Cardiac muscle cell (in vitro differentiated cells and primary cell): ENCODE measurements around the gene HINT3. TPM values are rescaled to one million over a fixed set of nuclear protein-coding genes. Genes with fewer than 3 reads are reported as not detected.
A peak's percentile ranks its signal among the peaks of the same experiment; 100 is the strongest.
"Not testable (repeated sequence)": the region's sequence is repeated elsewhere in the genome, so short reads cannot be mapped to it uniquely, and the experiment has no call there.

Experiments
- DNase-seq, 2 donors: peaks; one replicate each; pipeline versions ENCODE4 v3.0.0 to v3.0.0-alpha.2; 2010 to 2017; ENCODE audit warnings: low read depth in 1 of 2, low spot score in 1 of 2
- H3K27ac ChIP-seq: fragments of 200-600 bp; sonication (generic); 2 replicates; pipeline ENCODE4 v1.5.1; 2016
- H3K27me3 ChIP-seq: fragments of 200-600 bp; sonication (generic); 2 replicates; pipeline ENCODE4 v1.6.0; 2016; ENCODE audit warnings: control low read depth
- H3K36me3 ChIP-seq: fragments of 200-600 bp; sonication (generic); 2 replicates; pipeline ENCODE4 v1.5.1; 2016; ENCODE audit warnings: control low read depth
- H3K4me1 ChIP-seq: fragments of 200-600 bp; sonication (generic); 2 replicates; pipeline ENCODE4 v1.8.1; 2017; ENCODE audit warnings: low read depth, mild to moderate bottlenecking, mixed run types
- H3K4me3 ChIP-seq: fragments of 200-600 bp; sonication (generic); 2 replicates; pipeline ENCODE4 v1.5.1; 2016; ENCODE audit warnings: mild to moderate bottlenecking
- H3K9me3 ChIP-seq: fragments of 200-600 bp; sonication (generic); 2 replicates; pipeline ENCODE4 v1.5.1; 2017; ENCODE audit warnings: low read depth, mild to moderate bottlenecking, control low read depth
- CTCF ChIP-seq: IDR thresholded peaks from 2 replicates; pipeline ENCODE4 v1.5.1; 2012; ENCODE audit warnings: low read depth, mild to moderate bottlenecking, low read length
- polyA plus RNA-seq: library from polyadenylated mRNA; unstranded; fragments of >200 nt; fragmentation: Nextera tagmentation; extraction: Ambion mirVana; gene quantifications from 2 replicates; pipeline ENCODE4 v1.2.1, GENCODE V29; 2016
- total RNA-seq: library from RNA; depleted of rRNA; stranded (reverse); fragments of >200 nt; gene quantifications from 2 replicates; pipeline ENCODE4 v1.2.3, GENCODE V29; 2016

HINT3 gene
- 34.5 and 43.3 TPM in 2 replicates for total RNA-seq
- polyA plus RNA-seq: 30.8 and 35.2 TPM in 2 replicates

- no peaks in the 10 kb centered on the region for H3K36me3 ChIP-seq
- peak; percentile 98 to 99 for DNase-seq
- no peaks in the 10 kb centered on the region for H3K27me3 ChIP-seq
- peak; percentile 95 for TF ChIP-seq CTCF
- peak within 1 kb of the TSS; percentile 66 for H3K4me3 ChIP-seq
- no peaks in the 10 kb centered on the region for H3K9me3 ChIP-seq
- peaks cover 8% of the 10 kb centered on the region for H3K4me1 ChIP-seq
- peak within 1 kb of the TSS; percentile 97 for H3K27ac ChIP-seq
Observed at GRCh38 chr6:125956506-125957390, at the start of gene HINT3. TSS of gene HINT3 (plus strand) at chr6:125956770. CDS start at chr6:125956978, 208 bp downstream.

GRCh38 chr6:125910527-125910926, 46.0 kb upstream of the HINT3 start:
- DNase-seq: peak in 1 of 2 donors; percentile 42
- H3K4me1 ChIP-seq: no peaks in the 10 kb centered on the region
- no peaks in the 10 kb centered on the region for H3K36me3 ChIP-seq
- no peaks in the 10 kb centered on the region for H3K27me3 ChIP-seq
- TF ChIP-seq CTCF: no peak
- no peak overlapping the region for H3K4me3 ChIP-seq
- H3K27ac ChIP-seq: no peak overlapping the region
- H3K9me3 ChIP-seq: no peaks in the 10 kb centered on the region

- not testable (repeated sequence) for DNase-seq, H3K4me1 ChIP-seq, H3K9me3 ChIP-seq, H3K27ac ChIP-seq, H3K36me3 ChIP-seq, H3K4me3 ChIP-seq, H3K27me3 ChIP-seq
Observed at GRCh38 chr6:125911051-125911451, 45.5 kb upstream of the HINT3 start.

GRCh38 chr6:125912430-125912829, 44.1 kb upstream of the HINT3 start:
- H3K27me3 ChIP-seq, H3K9me3 ChIP-seq, H3K27ac ChIP-seq, DNase-seq, H3K36me3 ChIP-seq, H3K4me1 ChIP-seq, H3K4me3 ChIP-seq: not testable (repeated sequence)

- no peaks in the 10 kb centered on the region for H3K9me3 ChIP-seq
- no peaks in the 10 kb centered on the region for H3K36me3 ChIP-seq
- no peak for TF ChIP-seq CTCF
- H3K27ac ChIP-seq: no peak overlapping the region
- DNase-seq: no peak
- H3K4me3 ChIP-seq: no peak overlapping the region
- H3K27me3 ChIP-seq: no peaks in the 10 kb centered on the region
- no peaks in the 10 kb centered on the region for H3K4me1 ChIP-seq
Observed at GRCh38 chr6:125913145-125913544, 43.4 kb upstream of the HINT3 start.

- H3K27ac ChIP-seq: no peak overlapping the region
- H3K36me3 ChIP-seq: no peaks in the 10 kb centered on the region
- TF ChIP-seq CTCF: no peak
- no peak overlapping the region for H3K4me3 ChIP-seq
- H3K27me3 ChIP-seq: no peaks in the 10 kb centered on the region
- H3K4me1 ChIP-seq: no peaks in the 10 kb centered on the region
- no peaks in the 10 kb centered on the region for H3K9me3 ChIP-seq
- DNase-seq: peak in 1 of 2 donors; percentile 90
Observed at GRCh38 chr6:125913864-125914351, 42.7 kb upstream of the HINT3 start.
